ENCODE results near the gene CMSS1. TPM values are rescaled to one million over a fixed set of nuclear protein-coding genes. Genes with fewer than 3 reads are reported as not detected.

CMSS1 gene
- total and polyA plus RNA-seq, 4 donors, result 3.8 to 19.5 (median 7.5) TPM

DNA sequence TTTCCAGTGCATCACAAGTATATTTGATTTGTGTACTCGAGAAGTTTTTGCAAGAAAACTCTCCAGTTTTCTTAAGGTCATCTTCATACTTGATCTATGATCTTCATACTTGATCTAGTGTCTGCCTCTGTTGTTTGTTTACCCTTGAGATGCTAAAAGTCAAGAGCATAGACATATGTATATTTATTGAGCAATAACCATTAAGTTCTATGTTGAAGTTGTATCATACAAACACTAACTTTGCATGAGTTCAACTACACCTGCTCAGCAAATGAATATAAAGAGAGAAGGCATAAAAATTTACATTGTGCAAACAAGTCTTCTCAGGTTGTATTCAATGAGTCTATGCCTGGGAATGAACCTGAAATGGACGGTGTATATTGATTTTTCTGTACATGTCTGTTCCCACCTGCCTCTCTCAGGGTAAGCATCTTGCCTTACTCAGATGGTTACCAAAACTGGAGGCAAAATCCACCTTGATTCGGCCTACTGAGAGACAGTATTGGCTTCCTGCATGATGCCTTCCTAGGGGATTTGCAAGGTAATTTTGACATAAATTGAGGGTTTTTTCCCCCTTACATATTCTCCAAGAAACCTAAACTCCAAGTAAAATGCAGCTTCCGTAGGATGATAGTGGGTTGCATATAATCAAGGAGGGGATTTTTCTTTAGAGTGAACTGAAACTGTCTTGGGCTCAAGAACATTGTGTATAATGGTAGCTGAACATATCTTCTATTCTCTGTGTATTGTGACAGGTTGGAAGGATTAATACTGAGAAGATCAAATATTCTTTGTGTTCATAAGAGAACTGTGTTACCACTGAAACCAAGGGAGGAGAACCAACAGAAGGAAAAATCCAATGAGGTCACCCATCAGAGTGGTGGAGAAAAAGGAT lies 186.2 kb downstream of the CMSS1 start:
- Histone ChIP-seq H3K4me3 (ENCODE audit: low read depth in 1 of 3, low read length in 3 of 3) (no peak overlapping the region), H3K36me3 (ENCODE audit: control insufficient read depth in 4 of 4, insufficient read depth in 3 of 4, low read depth in 1 of 4, low read length in 3 of 4) (no peaks in the 10 kb centered on the region), H3K27me3 (ENCODE audit: control insufficient read depth in 4 of 4, insufficient read depth in 4 of 4, low read length in 3 of 4) (no peaks in the 10 kb centered on the region), H3K4me1 (ENCODE audit: control insufficient read depth in 4 of 4, insufficient read depth in 4 of 4, low read length in 3 of 4) (no peaks in the 10 kb centered on the region), H3K9me3 (ENCODE audit: control insufficient read depth in 4 of 4, low read length in 3 of 4) (no peaks in the 10 kb centered on the region), H3K27ac (ENCODE audit: low read depth in 1 of 2, low read length in 2 of 2) (no peak overlapping the region), H3K9ac (ENCODE audit: low read depth in 1 of 2, low read length in 2 of 2) (no peak overlapping the region)
- TF ChIP-seq FOXA2 (IDR thresholded peaks at IDR 0.05) (no peak), RAD21 (IDR thresholded peaks at IDR 0.05) (no peak), TAF1 (conservative IDR thresholded peaks at IDR 0.05) (no peak)
- TF ChIP-seq, protein P1, sequence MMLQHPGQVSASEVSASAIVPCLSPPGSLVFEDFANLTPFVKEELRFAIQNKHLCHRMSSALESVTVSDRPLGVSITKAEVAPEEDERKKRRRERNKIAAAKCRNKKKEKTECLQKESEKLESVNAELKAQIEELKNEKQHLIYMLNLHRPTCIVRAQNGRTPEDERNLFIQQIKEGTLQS (IDR thresholded peaks at IDR 0.05), result no peak
- DNase-seq (ENCODE audit: low spot score), result no peak
- WGBS, result 94% methylated on average over 4 of the region's 4 CpGs

- DNase-seq (ENCODE audit: low spot score), result no peak
- Histone ChIP-seq H3K27ac (ENCODE audit: low read depth in 1 of 2, low read length in 2 of 2) (no peak overlapping the region), H3K9ac (ENCODE audit: low read depth in 1 of 2, low read length in 2 of 2) (no peak overlapping the region), H3K27me3 (ENCODE audit: control insufficient read depth in 4 of 4, insufficient read depth in 4 of 4, low read length in 3 of 4) (no peaks in the 10 kb centered on the region), H3K9me3 (ENCODE audit: control insufficient read depth in 4 of 4, low read length in 3 of 4) (no peaks in the 10 kb centered on the region), H3K36me3 (ENCODE audit: control insufficient read depth in 4 of 4, insufficient read depth in 3 of 4, low read depth in 1 of 4, low read length in 3 of 4) (no peaks in the 10 kb centered on the region), H3K4me1 (ENCODE audit: control insufficient read depth in 4 of 4, insufficient read depth in 4 of 4, low read length in 3 of 4) (no peaks in the 10 kb centered on the region), H3K4me3 (ENCODE audit: low read depth in 1 of 3, low read length in 3 of 3) (no peak overlapping the region)
- 77% methylated on average over 1 of the region's 1 CpG for WGBS
- TF ChIP-seq TAF1 (conservative IDR thresholded peaks at IDR 0.05), result no peak
Measured at GRCh38 chr3:100004931-100005330, 187.3 kb downstream of the CMSS1 start.

DNA sequence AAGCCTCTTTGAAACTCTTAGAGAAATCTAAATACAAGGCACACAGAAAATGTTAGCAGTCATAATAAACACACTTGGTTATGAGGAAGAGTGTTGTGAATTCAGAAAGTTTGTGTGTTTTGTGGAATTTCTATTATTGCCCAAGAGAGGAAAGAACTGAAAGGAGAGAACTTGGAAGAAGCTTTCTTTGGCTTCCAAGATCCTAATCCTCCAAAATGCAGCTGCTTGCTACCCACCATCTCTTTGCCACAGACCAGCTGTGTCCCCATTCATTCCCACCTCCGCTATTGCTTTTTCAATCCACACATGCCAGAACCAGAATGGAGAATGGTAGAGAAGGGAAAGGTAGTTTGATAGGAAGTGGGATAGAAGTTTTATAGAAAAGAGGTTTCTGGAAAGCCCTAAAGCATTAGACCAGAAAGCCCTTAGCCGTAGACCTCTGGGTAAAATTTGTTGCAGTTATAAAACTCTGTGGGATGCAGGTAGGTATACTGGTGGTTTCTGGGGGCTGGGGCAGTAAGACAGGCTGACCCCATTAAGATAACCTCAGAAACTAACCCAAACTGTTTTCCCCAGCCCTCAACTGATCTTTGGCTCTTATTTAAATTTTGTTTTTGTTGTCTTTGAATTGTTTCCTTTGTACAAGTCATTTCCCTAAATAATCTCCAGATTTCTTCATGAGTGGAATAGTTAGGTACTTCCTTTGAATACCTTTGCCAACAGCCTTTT lies 188.2 kb downstream of the CMSS1 start:
- 67% methylated on average over 2 of the region's 2 CpGs for WGBS
- TF ChIP-seq TAF1 (conservative IDR thresholded peaks at IDR 0.05), result no peak
- TF ChIP-seq REST (IDR thresholded peaks at IDR 0.05), result no peak
- TF ChIP-seq RAD21 (IDR thresholded peaks at IDR 0.05), result no peak
- no peak for TF ChIP-seq MAX (IDR thresholded peaks at IDR 0.05)
- TF ChIP-seq YY1 (IDR thresholded peaks at IDR 0.05), result no peak
- no peak for TF ChIP-seq HNF4A (conservative IDR thresholded peaks at IDR 0.05)
- TF ChIP-seq FOXA2 (IDR thresholded peaks at IDR 0.05), result no peak
- TF ChIP-seq HNF4G (IDR thresholded peaks at IDR 0.05), result no peak
- no peak for TF ChIP-seq CTCF (IDR thresholded peaks at IDR 0.05; ENCODE audit: low read depth, low read length, missing input control)
- TF ChIP-seq GABPA (IDR thresholded peaks at IDR 0.05 in 1 of 2, conservative IDR thresholded peaks at IDR 0.05 in 1 of 2), result no peak
- no peak for TF ChIP-seq JUND (IDR thresholded peaks at IDR 0.05)
- no peak for TF ChIP-seq EGR1 (IDR thresholded peaks at IDR 0.05; ENCODE audit: low read depth in 2 of 2)
- TF ChIP-seq SP1 (IDR thresholded peaks at IDR 0.05), result no peak
- TF ChIP-seq FOXA1 (IDR thresholded peaks at IDR 0.05), result no peak
- Histone ChIP-seq H3K9ac (ENCODE audit: low read depth in 1 of 2, low read length in 2 of 2) (no peak overlapping the region), H3K4me3 (ENCODE audit: low read depth in 1 of 3, low read length in 3 of 3) (no peak overlapping the region), H3K9me3 (ENCODE audit: control insufficient read depth in 4 of 4, low read length in 3 of 4) (no peaks in the 10 kb centered on the region), H3K4me1 (ENCODE audit: control insufficient read depth in 4 of 4, insufficient read depth in 4 of 4, low read length in 3 of 4) (no peaks in the 10 kb centered on the region), H3K27ac (ENCODE audit: low read depth in 1 of 2, low read length in 2 of 2) (no peak overlapping the region), H3K27me3 (ENCODE audit: control insufficient read depth in 4 of 4, insufficient read depth in 4 of 4, low read length in 3 of 4) (no peaks in the 10 kb centered on the region), H3K36me3 (ENCODE audit: control insufficient read depth in 4 of 4, insufficient read depth in 3 of 4, low read depth in 1 of 4, low read length in 3 of 4) (no peaks in the 10 kb centered on the region)
- DNase-seq (ENCODE audit: low spot score), result no peak
